Measurements from ENCODE around the gene LHFPL3. TPM values are rescaled to one million over a fixed set of nuclear protein-coding genes. Genes with fewer than 3 reads are reported as not detected.

LHFPL3 gene
- polyA plus RNA-seq, 1 donor from 2014 or later: 5.6 TPM

DNA sequence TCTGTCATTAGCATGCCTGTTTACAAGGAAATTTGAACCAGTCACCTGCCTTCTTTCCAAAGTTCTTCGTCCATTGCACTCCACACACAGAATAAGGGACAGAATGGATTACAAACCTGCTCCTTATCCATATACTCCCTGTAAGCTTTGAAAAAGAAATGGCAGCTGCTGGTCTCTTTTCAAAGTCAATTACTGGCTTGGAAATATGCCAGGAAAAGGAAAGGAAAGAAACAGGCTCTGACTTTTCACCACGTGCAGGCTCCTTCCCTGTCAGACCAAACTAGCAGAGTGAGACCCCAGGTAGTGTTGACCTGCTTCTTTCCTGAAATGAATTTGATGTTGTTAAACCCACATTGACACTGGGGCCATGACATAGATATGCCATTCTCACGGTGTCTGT lies 84.5 kb downstream of the LHFPL3 start:
- no peak overlapping the region for H3K4me2 ChIP-seq (ENCODE audit: low read length)
- no peaks in the 10 kb centered on the region for H3K9me3 ChIP-seq (ENCODE audit: low read length)
- H3K9me2 ChIP-seq (ENCODE audit: insufficient read depth, low read length): no peaks in the 10 kb centered on the region
- TF ChIP-seq EP300 (conservative IDR thresholded peaks at IDR 0.05; ENCODE audit: poor library complexity, severe bottlenecking): no peak
- TF ChIP-seq RAD21 (conservative IDR thresholded peaks at IDR 0.05): no peak
- no peak for TF ChIP-seq TAF1 (IDR thresholded peaks at IDR 0.05; ENCODE audit: low read depth)
- no peak for TF ChIP-seq MXI1 (conservative IDR thresholded peaks at IDR 0.05; ENCODE audit: poor library complexity, severe bottlenecking)
- TF ChIP-seq, protein P1, sequence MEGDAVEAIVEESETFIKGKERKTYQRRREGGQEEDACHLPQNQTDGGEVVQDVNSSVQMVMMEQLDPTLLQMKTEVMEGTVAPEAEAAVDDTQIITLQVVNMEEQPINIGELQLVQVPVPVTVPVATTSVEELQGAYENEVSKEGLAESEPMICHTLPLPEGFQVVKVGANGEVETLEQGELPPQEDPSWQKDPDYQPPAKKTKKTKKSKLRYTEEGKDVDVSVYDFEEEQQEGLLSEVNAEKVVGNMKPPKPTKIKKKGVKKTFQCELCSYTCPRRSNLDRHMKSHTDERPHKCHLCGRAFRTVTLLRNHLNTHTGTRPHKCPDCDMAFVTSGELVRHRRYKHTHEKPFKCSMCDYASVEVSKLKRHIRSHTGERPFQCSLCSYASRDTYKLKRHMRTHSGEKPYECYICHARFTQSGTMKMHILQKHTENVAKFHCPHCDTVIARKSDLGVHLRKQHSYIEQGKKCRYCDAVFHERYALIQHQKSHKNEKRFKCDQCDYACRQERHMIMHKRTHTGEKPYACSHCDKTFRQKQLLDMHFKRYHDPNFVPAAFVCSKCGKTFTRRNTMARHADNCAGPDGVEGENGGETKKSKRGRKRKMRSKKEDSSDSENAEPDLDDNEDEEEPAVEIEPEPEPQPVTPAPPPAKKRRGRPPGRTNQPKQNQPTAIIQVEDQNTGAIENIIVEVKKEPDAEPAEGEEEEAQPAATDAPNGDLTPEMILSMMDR (IDR thresholded peaks at IDR 0.05; ENCODE audit: poor library complexity, severe bottlenecking): no peak
- no peak for TF ChIP-seq SMC3 (conservative IDR thresholded peaks at IDR 0.05; ENCODE audit: poor library complexity)
- TF ChIP-seq EZH2 (IDR thresholded peaks at IDR 0.05; ENCODE audit: borderline replicate concordance, insufficient read depth, low read length, poor library complexity, severe bottlenecking): no peak
- no peak for TF ChIP-seq POLR2AphosphoS5 (IDR thresholded peaks at IDR 0.05)
- H3K27ac ChIP-seq (ENCODE audit: low read length): no peak overlapping the region
- H3K4me3 ChIP-seq (ENCODE audit: low read length): no peak overlapping the region
- no peaks in the 10 kb centered on the region for H4K20me1 ChIP-seq (ENCODE audit: insufficient read depth)
- no peak overlapping the region for H2AFZ ChIP-seq (ENCODE audit: low read depth, low read length)
- no peaks in the 10 kb centered on the region for H3K27me3 ChIP-seq (ENCODE audit: insufficient read depth, low read depth, low read length)
- H3K9ac ChIP-seq (ENCODE audit: low read length): no peak overlapping the region
- H3K36me3 ChIP-seq (ENCODE audit: insufficient read depth, low read length): no peaks in the 10 kb centered on the region
- H3F3A ChIP-seq (ENCODE audit: insufficient read depth, low read length, poor library complexity, severe bottlenecking): no peaks in the 10 kb centered on the region
- no peaks in the 10 kb centered on the region for H3K79me2 ChIP-seq (replicated peaks; ENCODE audit: insufficient read depth, low read length)

DNA sequence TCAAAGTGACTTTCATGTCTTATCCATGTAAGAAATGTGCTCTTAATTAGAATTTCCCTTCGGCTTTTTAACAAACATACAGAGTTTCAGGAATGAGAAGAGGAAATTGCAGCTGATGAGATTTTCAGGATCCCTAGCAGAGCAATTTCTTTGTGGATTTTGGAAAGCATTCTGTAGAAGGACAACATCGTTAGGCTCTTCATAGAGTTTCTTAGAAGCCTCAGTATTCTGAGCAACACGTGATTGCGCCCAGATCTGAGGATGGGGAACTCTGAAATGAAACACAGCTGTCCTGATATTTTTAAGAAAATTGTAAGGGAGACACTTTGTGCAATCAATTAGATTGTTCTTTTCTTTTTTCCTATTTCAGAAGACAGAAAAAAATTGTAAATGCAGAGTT lies 85.8 kb downstream of the LHFPL3 start:
- Histone ChIP-seq H3K9ac (ENCODE audit: low read length) (no peak overlapping the region), H3K4me2 (ENCODE audit: low read length) (no peak overlapping the region), H4K20me1 (ENCODE audit: insufficient read depth) (no peaks in the 10 kb centered on the region), H3K27me3 (ENCODE audit: insufficient read depth, low read depth, low read length) (no peaks in the 10 kb centered on the region), H3K79me2 (replicated peaks; ENCODE audit: insufficient read depth, low read length) (no peaks in the 10 kb centered on the region), H3K4me3 (ENCODE audit: low read length) (no peak overlapping the region), H3K9me3 (ENCODE audit: low read length) (no peaks in the 10 kb centered on the region), H3F3A (ENCODE audit: insufficient read depth, low read length, poor library complexity, severe bottlenecking) (no peaks in the 10 kb centered on the region), H3K27ac (ENCODE audit: low read length) (no peak overlapping the region), H3K9me2 (ENCODE audit: insufficient read depth, low read length) (no peaks in the 10 kb centered on the region), H2AFZ (ENCODE audit: low read depth, low read length) (no peak overlapping the region), H3K36me3 (ENCODE audit: insufficient read depth, low read length) (no peaks in the 10 kb centered on the region)
- TF ChIP-seq EP300 (conservative IDR thresholded peaks at IDR 0.05; ENCODE audit: poor library complexity, severe bottlenecking) (no peak), EZH2 (IDR thresholded peaks at IDR 0.05; ENCODE audit: borderline replicate concordance, insufficient read depth, low read length, poor library complexity, severe bottlenecking) (no peak), SMC3 (conservative IDR thresholded peaks at IDR 0.05; ENCODE audit: poor library complexity) (no peak), RAD21 (conservative IDR thresholded peaks at IDR 0.05) (no peak), TAF1 (IDR thresholded peaks at IDR 0.05; ENCODE audit: low read depth) (no peak), POLR2AphosphoS5 (IDR thresholded peaks at IDR 0.05) (no peak), MXI1 (conservative IDR thresholded peaks at IDR 0.05; ENCODE audit: poor library complexity, severe bottlenecking) (no peak)
- TF ChIP-seq, protein P2, sequence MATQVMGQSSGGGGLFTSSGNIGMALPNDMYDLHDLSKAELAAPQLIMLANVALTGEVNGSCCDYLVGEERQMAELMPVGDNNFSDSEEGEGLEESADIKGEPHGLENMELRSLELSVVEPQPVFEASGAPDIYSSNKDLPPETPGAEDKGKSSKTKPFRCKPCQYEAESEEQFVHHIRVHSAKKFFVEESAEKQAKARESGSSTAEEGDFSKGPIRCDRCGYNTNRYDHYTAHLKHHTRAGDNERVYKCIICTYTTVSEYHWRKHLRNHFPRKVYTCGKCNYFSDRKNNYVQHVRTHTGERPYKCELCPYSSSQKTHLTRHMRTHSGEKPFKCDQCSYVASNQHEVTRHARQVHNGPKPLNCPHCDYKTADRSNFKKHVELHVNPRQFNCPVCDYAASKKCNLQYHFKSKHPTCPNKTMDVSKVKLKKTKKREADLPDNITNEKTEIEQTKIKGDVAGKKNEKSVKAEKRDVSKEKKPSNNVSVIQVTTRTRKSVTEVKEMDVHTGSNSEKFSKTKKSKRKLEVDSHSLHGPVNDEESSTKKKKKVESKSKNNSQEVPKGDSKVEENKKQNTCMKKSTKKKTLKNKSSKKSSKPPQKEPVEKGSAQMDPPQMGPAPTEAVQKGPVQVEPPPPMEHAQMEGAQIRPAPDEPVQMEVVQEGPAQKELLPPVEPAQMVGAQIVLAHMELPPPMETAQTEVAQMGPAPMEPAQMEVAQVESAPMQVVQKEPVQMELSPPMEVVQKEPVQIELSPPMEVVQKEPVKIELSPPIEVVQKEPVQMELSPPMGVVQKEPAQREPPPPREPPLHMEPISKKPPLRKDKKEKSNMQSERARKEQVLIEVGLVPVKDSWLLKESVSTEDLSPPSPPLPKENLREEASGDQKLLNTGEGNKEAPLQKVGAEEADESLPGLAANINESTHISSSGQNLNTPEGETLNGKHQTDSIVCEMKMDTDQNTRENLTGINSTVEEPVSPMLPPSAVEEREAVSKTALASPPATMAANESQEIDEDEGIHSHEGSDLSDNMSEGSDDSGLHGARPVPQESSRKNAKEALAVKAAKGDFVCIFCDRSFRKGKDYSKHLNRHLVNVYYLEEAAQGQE (IDR thresholded peaks at IDR 0.05; ENCODE audit: borderline replicate concordance): no peak
- TF ChIP-seq, protein P1 (IDR thresholded peaks at IDR 0.05; ENCODE audit: poor library complexity, severe bottlenecking): no peak
